ELF-1 (cell line): Measurements from ENCODE around the gene TRMT11.
"Not testable (repeated sequence)": the region's sequence is repeated elsewhere in the genome, so short reads cannot be mapped to it uniquely, and the experiment has no call there.

ENCODE experiments used
- DNase-seq: peaks from one replicate; pipeline ENCODE4 v3.0.0-alpha.2; 2016; ENCODE audit warnings: low read depth, low spot score

Gene TRMT11

DNA sequence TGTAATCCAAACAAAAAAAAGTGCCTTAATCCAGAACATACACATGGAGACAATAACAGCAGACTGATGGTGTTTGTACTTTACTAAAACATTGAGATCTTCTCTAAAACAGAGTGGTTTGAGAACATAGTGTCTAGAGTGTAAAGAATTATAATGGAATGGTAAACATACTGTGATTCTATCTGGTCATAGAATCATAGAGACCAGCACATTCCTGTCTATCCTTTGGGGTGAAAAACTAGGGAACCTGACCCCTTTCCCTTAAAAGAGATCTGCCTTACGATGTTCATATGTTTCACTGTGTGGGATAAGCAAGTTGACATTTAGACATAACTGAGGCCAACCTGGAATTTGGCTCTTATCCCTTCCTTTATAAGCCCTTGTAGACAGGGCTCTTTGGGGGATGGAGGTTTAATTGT lies 55.7 kb downstream of the TRMT11 start:
- no peak for DNase-seq

DNA sequence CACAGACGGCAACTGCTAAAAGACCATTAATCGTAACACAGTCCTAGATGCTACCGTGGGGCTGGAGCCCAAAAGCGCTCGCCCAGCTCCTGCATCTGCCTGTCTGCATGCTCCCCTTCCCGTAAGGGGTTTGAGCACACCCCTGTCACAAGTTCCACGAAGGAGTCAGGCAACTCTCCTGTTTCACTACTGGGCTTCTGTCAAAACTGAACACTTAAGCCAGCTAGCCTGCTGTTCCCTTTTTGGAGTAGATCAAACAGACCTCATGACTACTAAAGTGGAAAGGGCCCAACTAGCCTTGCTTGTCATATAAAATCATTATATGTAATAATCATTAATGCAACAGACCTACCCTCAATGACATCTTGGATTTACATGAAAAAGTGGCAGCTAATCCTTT lies 61.3 kb downstream of the TRMT11 start:
- no peak for DNase-seq

GRCh38 chr6:126048635-126049034 lies 62.3 kb downstream of the TRMT11 start:
- no peak for DNase-seq

DNA sequence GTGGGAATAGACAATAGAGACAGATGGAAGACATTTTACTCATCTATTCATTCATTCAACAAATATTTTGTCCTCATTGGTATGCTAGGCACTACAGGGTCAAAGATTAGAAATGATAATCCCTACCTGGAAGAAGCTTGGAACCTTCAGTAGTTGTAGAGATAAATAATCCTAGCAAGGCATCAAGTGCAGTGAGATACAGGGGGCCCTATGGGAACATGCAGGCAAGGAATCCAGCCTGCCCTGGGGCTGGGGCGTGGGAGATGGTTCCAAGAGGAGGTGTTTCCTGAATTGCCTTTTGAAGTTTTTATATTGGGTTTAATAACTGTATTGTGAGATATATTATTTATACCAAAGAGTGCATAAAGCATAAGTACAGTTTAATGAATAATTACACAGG lies 64.5 kb downstream of the TRMT11 start:
- no peak for DNase-seq

DNA sequence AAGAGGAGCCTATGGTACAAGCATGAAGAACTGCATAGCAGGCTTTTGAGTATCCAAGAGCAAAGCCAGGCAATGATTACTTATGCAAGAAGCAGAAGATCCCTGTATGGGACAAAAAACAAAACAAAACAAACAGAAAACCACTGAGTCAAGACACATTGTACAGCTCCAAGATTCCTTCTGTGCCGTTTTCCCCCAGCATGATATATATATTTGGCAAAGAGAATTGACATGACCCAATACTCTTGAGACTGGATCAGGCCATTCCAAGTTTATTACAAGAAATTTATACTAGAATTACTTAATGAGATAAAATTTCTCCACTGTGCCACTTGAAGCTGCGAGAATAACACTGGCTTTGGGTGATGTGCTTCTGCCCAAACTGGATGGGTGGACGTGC lies 65.5 kb downstream of the TRMT11 start:
- no peak for DNase-seq

DNA sequence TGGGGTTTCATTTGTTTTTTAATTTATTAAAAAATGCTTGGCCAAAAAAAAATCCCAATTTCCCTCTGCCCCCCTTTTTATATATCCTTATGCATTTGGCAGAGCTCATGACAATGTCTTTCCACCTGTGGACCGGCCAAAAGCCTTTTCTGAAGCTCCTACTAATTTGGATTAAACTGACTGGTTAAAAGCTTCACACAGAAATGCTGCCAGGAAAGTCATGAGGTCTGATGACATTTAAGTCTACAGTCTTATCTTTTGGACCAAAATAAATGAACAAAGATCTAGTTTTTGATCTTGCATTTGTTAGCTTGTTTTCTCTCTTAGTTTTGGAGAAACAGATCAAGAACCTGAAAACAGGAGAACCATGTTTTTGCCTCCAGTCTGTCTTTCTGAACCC lies 66.1 kb downstream of the TRMT11 start:
- DNase-seq, result no peak

- DNase-seq, result no peak
Measured at GRCh38 chr6:126054258-126054702, 67.9 kb downstream of the TRMT11 start.

DNA sequence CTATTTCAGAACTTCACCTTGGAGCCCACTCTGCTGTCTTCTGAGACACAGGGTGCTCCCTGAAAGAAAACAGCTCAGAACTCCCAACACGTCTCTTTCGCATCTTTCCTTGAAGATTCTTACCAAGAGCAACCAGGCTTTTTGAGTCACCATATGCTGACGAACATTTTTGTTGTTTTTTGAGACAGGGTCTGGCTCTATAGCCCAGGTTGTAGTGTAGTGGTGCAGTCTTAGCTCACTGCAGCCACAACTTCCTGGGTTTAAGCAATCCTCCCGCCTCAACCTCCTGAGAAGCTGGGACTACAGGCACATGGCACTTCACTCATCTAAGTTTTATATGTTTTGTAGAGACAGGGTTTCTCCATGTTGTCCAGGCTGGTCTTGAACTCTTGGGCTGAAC lies 68.5 kb downstream of the TRMT11 start:
- no peak for DNase-seq

DNA sequence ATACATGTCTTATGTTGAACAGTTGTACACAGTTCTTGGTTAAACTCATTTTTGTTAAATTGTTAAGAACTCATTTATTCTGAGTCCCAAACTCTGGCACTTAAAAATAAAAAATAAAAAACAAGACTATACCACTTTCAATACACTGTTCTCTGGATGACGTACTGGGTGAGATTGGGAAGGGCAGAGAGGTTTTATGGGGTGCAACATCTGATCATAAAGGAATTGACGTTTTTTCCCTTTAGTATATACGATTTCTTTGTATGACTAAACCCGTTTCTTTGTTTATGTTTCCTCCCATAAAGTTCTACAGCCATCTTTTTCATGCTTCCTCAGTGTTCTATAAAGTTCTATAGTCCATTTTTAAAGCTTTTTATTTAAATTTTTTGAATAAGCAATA lies 69.1 kb downstream of the TRMT11 start:
- DNase-seq, result no peak

- peak; percentile 39 for DNase-seq
Measured at GRCh38 chr6:126056355-126057004, 70.1 kb downstream of the TRMT11 start.

DNA sequence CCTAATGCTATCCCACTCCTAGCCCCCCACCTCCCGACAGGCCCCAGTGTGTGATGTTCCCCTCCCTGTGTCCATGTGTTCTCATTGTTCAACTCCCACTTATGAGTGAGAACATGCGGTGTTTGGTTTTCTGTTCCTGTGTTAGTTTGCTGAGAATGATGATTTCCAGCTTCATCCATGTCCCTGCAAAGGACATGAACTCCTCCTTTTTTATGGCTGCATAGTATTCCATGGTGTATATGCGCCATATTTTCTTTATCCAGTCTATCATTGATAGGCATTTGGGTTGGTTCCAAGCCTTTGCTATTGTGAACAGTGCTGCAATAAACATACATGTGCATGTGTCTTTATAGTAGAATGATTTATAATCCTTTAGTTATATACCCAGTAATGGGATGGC lies 71.7 kb downstream of the TRMT11 start:
- not testable (repeated sequence) for DNase-seq

GRCh38 chr6:126060400-126060799 lies 74.1 kb downstream of the TRMT11 start:
- DNase-seq, result no peak

GRCh38 chr6:126063512-126064146 lies 77.3 kb downstream of the TRMT11 start:
- DNase-seq, result peak; percentile 23

DNA sequence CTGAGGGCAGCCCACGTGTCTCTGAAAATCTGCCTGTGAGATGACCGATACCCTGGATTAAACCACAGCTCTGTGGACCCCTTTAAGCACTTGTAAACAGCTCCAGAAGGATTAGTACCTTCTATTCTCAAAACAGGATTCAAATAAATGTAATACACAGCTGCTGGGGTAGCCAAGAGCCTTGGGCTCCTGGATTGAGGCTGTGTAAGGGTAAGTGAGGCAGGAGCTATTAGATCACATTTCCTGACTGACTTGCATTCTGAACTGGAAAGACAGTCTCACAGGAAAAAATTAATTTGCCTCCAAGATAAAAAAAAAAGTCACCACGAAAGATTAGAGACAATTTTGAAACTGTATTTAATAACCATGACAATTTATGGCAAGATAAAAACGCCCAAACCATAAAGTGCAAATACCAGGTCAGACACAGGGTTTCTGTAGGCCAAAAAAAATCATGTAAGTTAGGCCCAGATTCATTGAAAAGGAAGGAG lies 78.0 kb downstream of the TRMT11 start:
- DNase-seq, result no peak

GRCh38 chr6:126064748-126065401 lies 78.5 kb downstream of the TRMT11 start:
- DNase-seq, result no peak

GRCh38 chr6:126066053-126067048 lies 80.0 kb downstream of the TRMT11 start:
- DNase-seq, result no peak

DNA sequence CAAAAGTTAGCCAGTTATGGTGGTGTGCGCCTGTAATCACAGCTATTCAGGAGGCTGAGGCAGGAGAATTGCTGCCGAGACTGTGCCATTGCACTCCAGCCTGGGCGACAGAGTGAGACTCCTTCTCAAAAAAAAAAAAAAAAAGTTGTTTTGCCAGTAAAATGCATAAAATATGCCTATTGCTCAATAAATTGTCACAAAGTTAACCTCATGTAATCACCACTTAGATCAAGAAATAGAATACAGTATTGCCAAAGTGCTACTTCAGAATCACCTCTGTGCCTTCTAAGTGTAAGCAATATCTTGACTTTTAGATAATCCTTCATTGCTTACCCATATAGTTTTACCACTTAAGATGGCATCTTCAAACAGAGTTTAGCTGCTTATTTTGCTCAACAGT lies 80.7 kb downstream of the TRMT11 start:
- no peak for DNase-seq

GRCh38 chr6:126069449-126069848 lies 83.1 kb downstream of the TRMT11 start:
- no peak for DNase-seq

GRCh38 chr6:126071000-126071647 lies 84.8 kb downstream of the TRMT11 start:
- DNase-seq, result no peak

- no peak for DNase-seq
Measured at GRCh38 chr6:126072172-126072571, 85.8 kb downstream of the TRMT11 start.

DNA sequence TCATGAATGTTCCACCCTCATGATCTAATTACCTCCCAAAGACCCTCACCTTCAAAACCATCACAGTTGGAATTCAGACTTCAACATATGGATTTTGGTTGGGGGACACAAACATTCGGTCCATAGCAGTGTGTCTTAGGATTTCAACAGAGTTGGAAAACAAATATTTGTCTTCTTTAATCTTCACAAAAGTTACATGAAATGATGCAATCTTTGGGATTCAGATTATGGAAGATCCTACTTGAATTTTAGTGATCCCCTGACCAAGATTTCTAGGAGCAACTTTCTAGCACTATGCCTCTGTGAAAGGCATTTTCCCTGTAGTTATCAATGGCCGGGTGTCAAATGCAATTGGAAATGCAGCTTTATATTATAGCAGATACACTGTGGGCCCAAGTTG lies 86.5 kb downstream of the TRMT11 start:
- DNase-seq, result no peak
